GM12892 (cell line): ENCODE measurements around the gene ERVFRD-1.

Experiments
- POLR2A ChIP-seq: IDR thresholded peaks from 2 replicates; pipeline ENCODE4 v1.6.1; 2011; ENCODE audit warnings: low read depth, low read length, control low read depth
- POLR2AphosphoS5 ChIP-seq: IDR thresholded peaks from 2 replicates; pipeline ENCODE4 v1.6.1; 2011; ENCODE audit warnings: low read depth, low read length, control low read depth
- TAF1 ChIP-seq: IDR thresholded peaks from 2 replicates; pipeline ENCODE4 v1.6.1; 2011; ENCODE audit warnings: low read depth, mild to moderate bottlenecking, control low read depth, low read length, borderline replicate concordance

DNA sequence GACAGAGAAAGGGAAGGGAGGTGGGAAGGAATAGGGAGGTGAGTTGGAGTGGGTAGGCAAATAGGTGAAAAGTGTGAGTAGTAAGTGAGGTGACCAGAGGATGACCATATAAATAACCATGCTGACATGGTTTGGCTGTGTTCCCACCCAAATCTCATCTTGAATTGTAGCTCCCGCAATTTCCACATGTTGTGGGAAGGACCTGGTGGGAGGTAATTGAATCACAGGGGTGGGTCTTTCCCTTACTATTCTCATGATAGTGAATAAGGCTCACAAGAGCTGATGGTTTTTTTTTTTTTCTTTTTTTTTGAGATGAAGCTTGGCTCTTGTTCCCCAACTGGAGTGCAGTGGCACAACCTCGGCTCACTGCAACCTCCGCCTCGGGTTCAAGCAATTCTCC lies 39.4 kb downstream of the ERVFRD-1 start:
- no peak for TF ChIP-seq POLR2A
- no peak for TF ChIP-seq TAF1
- TF ChIP-seq POLR2AphosphoS5, result no peak
